ENCODE results near the gene GAS2.

GAS2 gene

GRCh38 chr11:22633354-22633902 is 33.0 kb upstream of the GAS2 start:
- Histone ChIP-seq H3K9me2 (ENCODE audit: low read depth, low read length) (no peaks in the 10 kb centered on the region), H3K4me1 (ENCODE audit: insufficient read depth, low read length, severe bottlenecking) (no peaks in the 10 kb centered on the region), H3K9me3 (ENCODE audit: low read length) (no peaks in the 10 kb centered on the region), H3K4me3 (ENCODE audit: low read depth, low read length, poor library complexity, severe bottlenecking) (no peak overlapping the region), H3K36me3 (ENCODE audit: insufficient read depth, low read length) (no peaks in the 10 kb centered on the region), H3K27me3 (ENCODE audit: insufficient read depth, low read length) (no peaks in the 10 kb centered on the region), H3K9ac (ENCODE audit: low read length) (no peak overlapping the region), H3K4me2 (ENCODE audit: low read length) (no peak overlapping the region), H3K27ac (ENCODE audit: low read depth, low read length, poor library complexity, severe bottlenecking) (no peak overlapping the region), H3F3A (ENCODE audit: insufficient read depth, low read length) (no peaks in the 10 kb centered on the region), H4K20me1 (ENCODE audit: insufficient read depth, low read length) (no peaks in the 10 kb centered on the region), H3K79me2 (ENCODE audit: insufficient read depth, low read length) (no peaks in the 10 kb centered on the region), H2AFZ (ENCODE audit: low read length) (no peak overlapping the region)
- no peak for TF ChIP-seq CTCF (IDR thresholded peaks at IDR 0.05; ENCODE audit: low read length)
- TF ChIP-seq EZH2 (IDR thresholded peaks at IDR 0.05; ENCODE audit: borderline replicate concordance, low read length): no peak

DNA sequence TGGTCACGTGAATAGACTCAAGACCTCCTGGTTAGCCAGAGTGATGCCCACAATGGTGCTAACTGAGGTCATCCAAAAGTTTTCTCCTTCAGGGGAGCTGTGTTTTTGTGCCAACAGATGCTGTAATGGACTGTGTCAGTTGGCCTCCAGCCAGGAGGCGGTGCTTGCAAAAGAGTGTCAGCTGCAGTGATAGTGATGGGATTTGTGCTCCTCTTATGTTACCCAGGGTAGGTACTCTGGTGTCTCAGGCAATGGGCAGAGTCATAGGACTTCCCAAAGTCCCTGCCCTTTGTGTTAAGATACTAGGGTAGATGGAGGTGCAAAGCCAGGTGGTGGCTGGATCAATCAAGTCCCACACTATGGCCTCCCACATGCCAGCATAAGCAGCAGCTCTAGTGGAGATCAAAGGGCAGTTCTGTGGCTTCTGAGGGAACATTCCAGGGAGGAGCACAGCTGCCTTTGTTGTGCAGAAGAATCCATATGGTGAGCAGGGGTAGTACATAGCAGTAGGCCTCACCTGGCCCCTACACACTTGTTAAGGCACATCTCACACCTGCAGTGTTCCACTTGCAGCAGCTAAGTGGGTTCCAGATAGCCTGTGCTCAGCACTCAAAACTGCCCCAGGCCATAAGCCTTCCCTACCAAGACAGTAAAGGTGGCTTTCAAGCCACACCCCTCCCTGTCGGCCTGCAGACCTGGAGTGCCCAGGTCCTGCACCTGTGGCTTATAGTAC is 31.3 kb upstream of the GAS2 start:
- H3K9me2 ChIP-seq (ENCODE audit: low read depth, low read length): no peaks in the 10 kb centered on the region
- no peaks in the 10 kb centered on the region for H3K79me2 ChIP-seq (ENCODE audit: insufficient read depth, low read length)
- no peaks in the 10 kb centered on the region for H3K36me3 ChIP-seq (ENCODE audit: insufficient read depth, low read length)
- H3K27ac ChIP-seq (ENCODE audit: low read depth, low read length, poor library complexity, severe bottlenecking): no peak overlapping the region
- no peak overlapping the region for H2AFZ ChIP-seq (ENCODE audit: low read length)
- H3K9ac ChIP-seq (ENCODE audit: low read length): no peak overlapping the region
- no peak for TF ChIP-seq CTCF (IDR thresholded peaks at IDR 0.05; ENCODE audit: low read length)
- no peak for TF ChIP-seq EZH2 (IDR thresholded peaks at IDR 0.05; ENCODE audit: borderline replicate concordance, low read length)
- H3K27me3 ChIP-seq (ENCODE audit: insufficient read depth, low read length): no peaks in the 10 kb centered on the region
- no peaks in the 10 kb centered on the region for H3K9me3 ChIP-seq (ENCODE audit: low read length)
- no peaks in the 10 kb centered on the region for H4K20me1 ChIP-seq (ENCODE audit: insufficient read depth, low read length)
- no peaks in the 10 kb centered on the region for H3K4me1 ChIP-seq (ENCODE audit: insufficient read depth, low read length, severe bottlenecking)
- H3K4me2 ChIP-seq (ENCODE audit: low read length): no peak overlapping the region
- H3K4me3 ChIP-seq (ENCODE audit: low read depth, low read length, poor library complexity, severe bottlenecking): no peak overlapping the region
- no peaks in the 10 kb centered on the region for H3F3A ChIP-seq (ENCODE audit: insufficient read depth, low read length)

DNA sequence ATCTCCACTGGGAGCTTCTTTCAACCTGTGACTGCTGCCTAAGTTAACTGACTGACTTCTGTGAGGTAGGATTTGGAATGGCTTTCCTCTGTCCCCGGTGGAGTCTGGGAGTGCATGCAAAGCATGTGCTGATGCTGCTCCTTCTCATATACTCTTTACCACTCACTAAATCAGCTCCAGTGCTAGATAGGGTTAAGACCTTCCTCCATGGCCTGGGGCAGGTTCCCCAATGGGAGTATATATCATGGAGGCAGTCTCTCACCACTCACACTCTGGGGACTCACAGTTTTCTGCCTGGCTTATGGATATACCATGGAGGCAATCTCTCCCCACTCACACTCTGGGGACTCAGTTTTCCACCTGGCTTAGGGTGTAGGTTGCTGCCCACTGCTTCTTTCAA is 30.7 kb upstream of the GAS2 start:
- Histone ChIP-seq H3K4me2 (ENCODE audit: low read length) (no peak overlapping the region), H3K27me3 (ENCODE audit: insufficient read depth, low read length) (no peaks in the 10 kb centered on the region), H3K4me1 (ENCODE audit: insufficient read depth, low read length, severe bottlenecking) (no peaks in the 10 kb centered on the region), H2AFZ (ENCODE audit: low read length) (no peak overlapping the region), H3K79me2 (ENCODE audit: insufficient read depth, low read length) (no peaks in the 10 kb centered on the region), H3K9ac (ENCODE audit: low read length) (no peak overlapping the region), H3K9me2 (ENCODE audit: low read depth, low read length) (no peaks in the 10 kb centered on the region), H4K20me1 (ENCODE audit: insufficient read depth, low read length) (no peaks in the 10 kb centered on the region), H3K4me3 (ENCODE audit: low read depth, low read length, poor library complexity, severe bottlenecking) (no peak overlapping the region), H3K36me3 (ENCODE audit: insufficient read depth, low read length) (no peaks in the 10 kb centered on the region), H3K27ac (ENCODE audit: low read depth, low read length, poor library complexity, severe bottlenecking) (no peak overlapping the region), H3F3A (ENCODE audit: insufficient read depth, low read length) (no peaks in the 10 kb centered on the region), H3K9me3 (ENCODE audit: low read length) (no peaks in the 10 kb centered on the region)
- TF ChIP-seq CTCF (IDR thresholded peaks at IDR 0.05; ENCODE audit: low read length) (no peak), EZH2 (IDR thresholded peaks at IDR 0.05; ENCODE audit: borderline replicate concordance, low read length) (no peak)

Data from OCI-LY1 (cell line).